GM19023 (cell line): ENCODE data around the gene TRPC4AP.
"Not testable (repeated sequence)": the region's sequence is repeated elsewhere in the genome, so short reads cannot be mapped to it uniquely, and the experiment has no call there.

Source experiments
- ATAC-seq: cut with Tn5 transposase; IDR thresholded peaks from one replicate; pipeline ENCODE4 v1.9.1; 2021; ENCODE audit warnings: mild to moderate bottlenecking, moderate library complexity; ENCODE audit not compliant: unreplicated experiment

TRPC4AP gene, protein sequence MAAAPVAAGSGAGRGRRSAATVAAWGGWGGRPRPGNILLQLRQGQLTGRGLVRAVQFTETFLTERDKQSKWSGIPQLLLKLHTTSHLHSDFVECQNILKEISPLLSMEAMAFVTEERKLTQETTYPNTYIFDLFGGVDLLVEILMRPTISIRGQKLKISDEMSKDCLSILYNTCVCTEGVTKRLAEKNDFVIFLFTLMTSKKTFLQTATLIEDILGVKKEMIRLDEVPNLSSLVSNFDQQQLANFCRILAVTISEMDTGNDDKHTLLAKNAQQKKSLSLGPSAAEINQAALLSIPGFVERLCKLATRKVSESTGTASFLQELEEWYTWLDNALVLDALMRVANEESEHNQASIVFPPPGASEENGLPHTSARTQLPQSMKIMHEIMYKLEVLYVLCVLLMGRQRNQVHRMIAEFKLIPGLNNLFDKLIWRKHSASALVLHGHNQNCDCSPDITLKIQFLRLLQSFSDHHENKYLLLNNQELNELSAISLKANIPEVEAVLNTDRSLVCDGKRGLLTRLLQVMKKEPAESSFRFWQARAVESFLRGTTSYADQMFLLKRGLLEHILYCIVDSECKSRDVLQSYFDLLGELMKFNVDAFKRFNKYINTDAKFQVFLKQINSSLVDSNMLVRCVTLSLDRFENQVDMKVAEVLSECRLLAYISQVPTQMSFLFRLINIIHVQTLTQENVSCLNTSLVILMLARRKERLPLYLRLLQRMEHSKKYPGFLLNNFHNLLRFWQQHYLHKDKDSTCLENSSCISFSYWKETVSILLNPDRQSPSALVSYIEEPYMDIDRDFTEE

DNA sequence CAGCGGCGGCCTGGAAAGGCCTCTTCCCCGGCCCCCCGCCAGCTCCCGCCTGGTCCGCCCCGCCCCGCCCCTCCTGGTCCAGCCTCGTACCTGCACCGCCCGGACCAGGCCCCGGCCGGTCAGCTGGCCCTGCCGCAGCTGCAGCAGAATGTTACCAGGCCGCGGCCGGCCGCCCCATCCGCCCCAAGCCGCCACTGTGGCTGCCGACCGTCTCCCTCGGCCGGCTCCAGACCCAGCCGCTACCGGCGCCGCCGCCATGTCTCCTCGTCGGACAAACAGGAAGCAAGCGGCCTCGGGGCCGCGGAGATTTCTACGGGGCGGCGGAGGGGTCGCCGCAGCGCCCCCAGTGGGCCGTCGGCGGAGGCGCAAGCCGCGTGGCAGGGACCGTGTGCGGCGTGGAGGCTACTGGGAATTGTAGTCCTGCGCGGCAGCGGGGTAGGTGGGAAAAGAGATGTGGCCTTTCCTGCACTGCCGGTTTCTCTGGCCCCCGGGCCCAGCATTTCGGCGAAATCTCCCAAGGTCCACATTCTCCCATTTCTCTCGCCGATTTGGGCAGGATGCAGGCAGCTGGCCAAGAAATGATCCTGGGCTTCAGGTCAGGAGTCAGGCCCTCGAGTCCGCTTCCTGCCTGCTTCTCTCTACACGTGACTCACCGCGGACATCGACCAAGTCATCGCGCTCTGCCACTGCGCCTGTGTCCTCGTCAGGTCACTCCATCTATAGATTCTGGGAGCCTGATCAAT lies at the start of gene TRPC4AP:
Gene TRPC4AP, minus strand, starts transcription at position 284 of the 743 bp plus-strand sequence. Its CDS starts 26 bp downstream, at position 258.
- peak; percentile 90 for ATAC-seq

DNA sequence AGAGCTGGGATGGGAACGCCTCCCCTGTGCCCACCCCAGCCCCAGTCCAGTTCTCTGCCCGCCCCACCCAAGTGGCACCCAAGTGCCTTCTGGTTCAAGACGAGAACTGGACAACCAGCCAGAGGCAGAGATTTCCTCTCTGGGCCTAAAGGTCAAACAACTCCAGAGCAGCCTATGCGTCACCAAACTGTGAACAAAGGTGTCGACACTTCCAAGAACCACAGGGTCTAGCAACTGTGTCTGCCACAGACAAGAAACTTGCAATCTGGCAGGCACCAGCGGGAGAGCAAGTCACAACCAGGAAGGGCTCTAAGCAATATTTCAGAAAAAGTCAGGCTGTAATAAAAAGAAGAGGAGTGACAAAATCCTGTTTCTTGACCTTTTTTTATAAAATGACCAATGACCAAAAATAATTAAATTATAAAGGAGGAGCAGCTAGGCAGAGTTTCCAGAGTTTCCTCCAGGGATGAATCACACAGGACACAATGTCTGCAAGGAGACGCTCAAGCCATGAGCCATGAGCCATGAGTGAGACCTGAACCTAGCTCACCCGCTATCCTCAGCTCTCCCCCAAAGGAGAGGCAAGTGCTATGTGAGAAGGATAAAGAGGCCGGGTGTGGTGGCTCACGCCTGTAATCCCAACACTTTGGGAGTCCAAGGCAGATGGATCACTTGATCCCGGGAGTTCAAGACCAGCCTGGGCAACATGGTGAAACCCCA lies 43.4 kb upstream of the TRPC4AP start:
- no peak for ATAC-seq

DNA sequence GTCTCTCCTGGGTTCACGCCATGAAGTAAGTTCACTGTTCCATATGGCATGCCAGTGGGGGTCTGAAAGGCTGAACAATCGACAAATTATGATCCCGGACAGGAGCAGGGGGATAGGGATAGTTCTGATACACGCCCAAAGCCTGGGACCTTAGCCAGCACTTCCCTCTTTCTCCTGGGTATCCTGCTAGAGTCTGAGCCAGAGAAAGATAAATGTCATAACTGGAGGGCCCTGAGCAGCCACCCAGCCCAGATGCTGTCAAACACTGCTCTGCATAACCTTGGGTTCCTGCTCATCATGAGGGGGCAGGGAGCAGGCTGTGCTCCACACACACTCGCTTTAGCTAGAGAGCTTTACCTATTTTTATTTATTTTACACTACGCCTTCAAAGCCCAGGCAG lies 42.3 kb upstream of the TRPC4AP start:
- ATAC-seq = no peak

DNA sequence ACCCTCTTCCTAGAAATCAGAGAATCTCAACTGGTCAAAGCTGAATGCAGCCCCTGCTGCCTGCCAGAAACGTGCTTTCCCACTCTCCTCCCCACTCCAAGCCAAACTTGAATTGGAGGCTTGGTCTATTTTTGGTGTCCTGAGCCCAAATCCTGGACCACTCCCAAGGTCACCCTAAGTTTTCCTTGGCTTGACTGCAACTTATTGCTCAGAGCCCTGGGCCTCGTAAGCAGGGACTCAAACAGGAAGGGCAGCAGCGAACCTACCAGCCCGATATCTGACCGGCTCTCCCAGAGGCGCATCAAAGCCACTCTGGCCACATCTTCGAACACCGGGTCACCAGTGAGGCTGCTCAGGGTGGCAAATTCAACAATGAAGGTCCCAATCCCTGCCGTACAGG lies 41.9 kb upstream of the TRPC4AP start:
- ATAC-seq = no peak

DNA sequence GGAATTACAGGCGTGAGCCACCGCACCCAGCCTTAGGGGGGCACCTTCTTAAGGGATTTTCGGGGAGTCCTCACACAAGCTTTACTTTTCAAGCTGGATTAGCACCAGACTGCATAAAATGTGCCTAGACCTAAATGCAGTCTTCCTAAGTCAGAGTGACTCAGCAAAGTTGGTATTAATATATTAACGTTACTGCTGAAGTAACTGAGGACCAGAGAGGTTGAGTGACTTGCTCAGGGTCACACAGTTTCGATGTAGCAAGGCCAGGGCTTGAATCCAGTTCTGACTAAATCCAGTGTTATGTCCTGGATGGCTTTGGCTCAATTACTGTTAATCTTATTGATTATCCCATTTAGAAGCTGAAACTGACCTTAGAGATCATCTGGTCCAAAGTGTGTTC lies 41.1 kb upstream of the TRPC4AP start:
- no peak for ATAC-seq

DNA sequence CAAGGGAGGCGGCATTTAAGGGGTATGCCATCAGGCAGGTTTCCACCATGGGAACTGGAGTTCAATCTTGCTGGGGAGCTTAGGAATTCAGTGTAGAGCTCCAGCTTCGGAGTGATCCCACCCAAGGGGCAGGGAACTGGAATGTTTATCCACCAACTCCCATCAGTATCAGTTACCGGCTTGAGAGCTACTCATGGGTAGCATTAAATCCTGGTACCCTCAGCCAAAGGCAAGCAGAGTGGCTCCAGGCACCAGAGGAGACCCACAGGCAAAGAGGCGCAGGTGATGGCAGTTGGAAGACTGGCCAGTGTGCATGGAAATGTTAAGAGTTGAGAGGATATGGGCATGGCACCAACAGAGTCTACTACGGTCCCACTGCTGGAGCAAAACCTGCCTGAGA lies 40.4 kb upstream of the TRPC4AP start:
- no peak for ATAC-seq

DNA sequence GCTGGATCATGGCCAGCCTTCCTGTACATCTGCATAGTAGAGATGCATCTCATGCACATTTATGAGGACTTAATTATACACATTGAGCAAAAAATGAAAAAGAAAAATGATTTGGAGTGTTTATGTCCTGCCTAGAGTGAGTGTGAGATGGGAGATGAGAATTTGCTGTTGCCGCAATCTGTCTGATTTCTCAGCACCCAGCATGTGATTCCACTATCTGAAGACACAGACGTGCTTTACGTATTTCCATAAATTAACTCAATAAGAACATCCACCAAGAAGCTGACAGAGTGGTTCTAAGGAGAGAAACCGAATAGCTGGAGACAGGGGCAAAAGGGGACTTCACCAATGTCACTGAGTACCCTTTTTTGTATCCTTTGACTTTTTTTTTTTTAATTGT lies 39.3 kb upstream of the TRPC4AP start:
- ATAC-seq = no peak

DNA sequence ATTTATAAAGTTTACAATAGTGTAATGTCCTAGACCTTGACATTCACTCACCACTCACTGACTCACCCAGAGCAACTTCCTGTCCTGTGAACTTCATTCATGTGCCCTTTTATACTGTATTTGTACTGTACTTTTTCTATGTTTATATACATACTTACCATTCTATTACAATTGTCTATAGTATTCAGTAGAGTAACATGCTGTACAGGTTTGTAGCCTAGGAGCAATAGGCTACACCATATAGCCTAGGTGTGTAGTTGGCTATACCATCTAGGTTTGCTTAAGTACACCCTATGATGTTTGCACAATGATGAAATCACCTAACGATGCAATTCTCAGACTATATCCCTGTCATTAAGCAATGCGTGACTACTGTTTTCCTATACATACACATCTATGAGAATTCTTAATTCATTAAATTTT lies 37.1 kb upstream of the TRPC4AP start:
- ATAC-seq = no peak

DNA sequence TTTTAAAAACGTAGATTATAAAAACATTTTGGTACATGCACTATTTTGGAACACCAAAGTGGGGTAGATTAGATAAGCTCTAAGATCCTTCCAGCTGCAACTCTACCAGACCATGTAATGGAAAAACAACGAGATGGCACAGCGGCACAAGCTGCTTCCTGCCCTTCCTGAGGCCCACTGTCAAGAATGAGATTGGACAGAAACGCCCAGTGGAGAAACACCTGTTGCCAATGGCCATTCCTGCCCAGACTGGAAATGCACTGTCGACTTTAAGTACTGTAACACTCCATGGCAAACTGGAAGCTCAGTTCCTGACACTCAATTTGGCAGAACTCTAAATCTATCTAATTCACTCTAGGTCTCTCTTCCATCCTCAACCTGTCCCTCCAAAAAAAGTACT lies 33.1 kb upstream of the TRPC4AP start:
- ATAC-seq = no peak

DNA sequence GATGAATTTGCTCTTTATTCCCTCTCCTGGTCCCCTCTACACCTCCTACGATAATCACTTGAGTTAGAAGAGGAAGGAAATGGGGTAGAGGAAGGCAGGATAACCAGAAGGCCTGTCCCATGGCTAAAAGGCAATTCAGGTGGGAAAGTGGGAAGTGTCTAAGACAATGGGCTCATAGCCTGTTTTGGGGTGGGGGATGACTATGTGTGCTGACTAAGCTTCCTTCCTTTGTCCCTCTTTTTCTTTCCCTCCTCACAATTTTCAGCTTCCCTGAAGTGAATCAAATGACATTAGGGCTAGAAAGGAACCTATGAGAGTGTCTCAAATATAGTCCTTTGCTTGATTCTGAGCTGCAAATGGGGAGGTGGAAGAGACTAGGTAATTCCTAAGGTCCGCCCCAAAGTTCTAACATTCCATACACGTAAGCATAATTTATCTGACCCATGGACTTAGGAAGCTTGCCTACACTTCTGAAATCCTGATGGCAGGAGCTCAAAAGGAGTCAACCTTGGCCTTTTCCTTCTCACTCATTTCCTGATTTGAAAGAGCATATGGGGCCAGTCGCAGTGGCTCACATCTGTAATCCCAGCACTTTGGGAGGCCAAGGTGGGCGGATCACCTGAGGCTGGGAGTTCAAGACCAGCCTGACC lies 30.3 kb upstream of the TRPC4AP start:
- ATAC-seq = no peak

DNA sequence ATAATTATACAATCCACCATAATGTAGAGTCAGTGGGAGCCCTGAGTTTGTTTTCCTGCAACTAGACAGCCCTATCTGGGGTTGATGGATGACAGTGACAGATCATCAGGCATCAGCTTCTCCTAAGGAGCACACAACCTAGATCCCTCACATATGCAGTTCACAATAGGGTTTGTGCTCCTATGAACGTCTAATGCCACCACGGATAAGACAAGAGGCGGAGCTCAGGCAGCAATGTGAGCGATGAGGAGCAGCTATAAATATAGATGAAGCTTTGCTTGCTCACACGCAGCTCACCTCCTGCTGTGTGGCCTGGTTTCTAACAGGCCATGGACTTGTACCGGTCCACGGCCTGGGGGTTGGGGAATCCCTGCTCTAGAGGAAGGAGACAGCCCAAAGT lies 28.6 kb upstream of the TRPC4AP start:
- no peak for ATAC-seq

DNA sequence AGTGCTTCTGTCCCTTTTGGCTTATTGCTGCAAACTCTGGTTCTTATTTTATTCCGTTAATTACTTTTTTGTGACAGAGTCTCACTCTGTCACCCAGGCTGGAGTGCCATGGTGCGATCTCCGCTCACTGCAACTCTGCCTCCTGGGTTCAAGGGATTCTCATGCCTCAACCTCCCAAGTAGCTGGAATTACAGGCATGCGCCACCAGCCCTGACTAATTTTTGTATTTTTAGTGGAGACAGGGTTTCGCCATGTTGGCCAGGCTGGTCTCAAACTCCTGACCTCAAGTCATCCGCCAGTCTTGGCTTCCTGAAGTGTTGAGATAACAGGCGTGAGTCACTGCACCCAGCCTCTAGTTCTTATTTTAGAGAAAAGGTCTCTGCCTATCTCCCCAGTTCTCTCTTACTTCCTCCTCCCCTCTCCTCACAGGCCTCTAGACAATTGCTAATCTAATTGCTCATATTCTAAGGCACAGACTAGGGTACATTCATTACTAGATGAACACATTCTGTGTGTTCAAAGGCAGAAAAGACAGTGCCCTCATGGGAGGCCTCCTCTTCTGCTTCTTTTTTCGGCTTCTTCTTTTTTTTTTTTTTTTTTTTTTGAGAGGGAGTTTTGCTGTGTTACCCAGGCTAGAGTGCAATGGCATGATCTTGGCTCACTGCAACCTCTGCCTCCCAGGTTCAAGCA lies 27.6 kb upstream of the TRPC4AP start:
- ATAC-seq = no peak

DNA sequence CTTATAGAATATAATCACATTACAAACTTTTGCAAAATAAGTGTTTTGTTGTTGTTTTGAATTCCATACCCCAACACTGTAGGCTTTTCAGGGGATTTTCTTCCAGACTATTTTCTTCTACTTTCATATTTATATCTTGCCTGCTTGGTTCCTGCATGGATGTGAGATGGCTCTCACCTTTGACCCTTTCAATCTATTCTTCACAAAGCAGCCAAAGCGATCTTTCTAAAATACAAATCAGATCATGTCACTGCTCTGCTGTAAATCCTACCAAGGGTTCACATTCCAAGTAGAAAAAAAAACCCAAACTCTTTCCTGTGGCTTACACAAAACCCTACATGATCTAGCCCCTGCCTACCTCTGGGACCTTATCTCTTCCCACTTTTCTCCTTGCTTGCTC lies 25.0 kb upstream of the TRPC4AP start:
- ATAC-seq = no peak

DNA sequence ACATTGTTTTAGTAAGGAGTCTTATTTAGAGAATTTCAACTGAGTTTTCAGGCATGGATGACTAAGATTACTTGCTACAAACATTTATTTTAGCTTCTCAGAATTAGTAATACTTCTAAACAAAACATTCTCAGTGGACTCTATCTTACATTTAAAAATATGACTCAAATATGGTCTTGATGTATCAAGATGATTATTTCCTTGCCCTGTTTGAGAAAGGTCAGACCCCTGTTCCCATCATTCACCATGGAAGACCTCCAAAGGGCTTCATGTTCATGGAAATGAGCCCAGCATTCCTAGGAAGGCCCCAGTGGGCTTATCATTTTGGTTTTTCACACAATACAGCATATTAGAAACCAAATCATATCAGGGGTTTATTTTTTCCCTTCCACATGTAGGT lies 24.6 kb upstream of the TRPC4AP start:
- ATAC-seq = no peak

DNA sequence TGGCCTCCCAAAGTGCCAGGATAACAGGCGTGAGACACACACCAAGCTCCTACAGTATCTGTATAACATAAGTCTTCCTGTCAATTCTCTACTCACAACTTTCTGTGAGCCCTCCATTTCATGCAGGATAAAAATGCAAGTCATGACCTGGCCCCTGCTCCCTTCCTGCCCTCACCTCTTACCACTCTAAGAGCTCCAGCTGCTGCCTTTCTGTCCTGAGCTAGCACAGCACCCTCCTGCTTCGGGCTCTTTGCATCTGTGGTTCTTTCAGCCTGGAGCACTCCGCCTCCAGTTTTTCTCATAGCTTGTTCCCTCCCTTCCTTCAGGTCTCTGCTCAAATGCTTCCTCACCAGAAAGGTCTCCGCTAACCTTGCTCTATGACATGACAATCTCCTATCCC lies 23.7 kb upstream of the TRPC4AP start:
- ATAC-seq = no peak

DNA sequence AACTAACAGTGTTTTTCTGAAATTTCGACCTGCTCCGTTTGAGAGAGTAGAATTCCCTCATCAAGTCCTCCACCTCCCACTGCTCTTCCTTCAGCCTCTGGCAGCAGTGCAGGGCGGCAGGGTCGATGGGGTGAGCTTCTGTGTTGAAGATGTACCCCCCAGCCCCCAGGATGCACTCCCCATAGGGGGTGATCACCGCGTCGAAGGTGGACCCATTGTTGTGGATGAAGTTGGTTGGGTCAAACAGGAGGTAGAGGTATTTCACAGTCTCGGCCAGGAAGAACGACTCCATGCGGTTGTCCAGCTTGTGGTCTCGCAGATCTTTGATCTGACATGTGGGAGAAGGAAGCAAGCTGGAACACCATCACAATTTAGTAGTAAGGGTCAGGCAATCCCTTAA lies 23.0 kb upstream of the TRPC4AP start:
- no peak for ATAC-seq

DNA sequence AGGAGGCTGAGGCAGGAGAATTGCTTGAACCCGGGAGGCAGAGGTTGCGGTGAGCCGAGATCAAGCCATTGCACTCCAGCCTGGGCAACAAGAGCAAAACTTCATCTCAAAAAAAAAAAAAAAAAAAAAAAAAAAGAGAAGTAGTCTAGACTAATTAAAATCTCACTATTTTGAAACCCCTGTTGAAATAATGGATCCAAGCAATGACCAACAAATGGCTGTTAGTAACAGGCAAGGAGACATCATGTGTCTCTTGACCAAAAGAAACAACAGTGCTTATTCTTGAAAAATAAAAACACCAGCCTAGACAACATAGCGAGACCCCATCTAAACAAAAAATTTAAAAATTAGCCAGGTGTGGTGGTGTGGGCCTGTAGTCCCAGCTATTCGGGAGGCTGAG lies 19.7 kb upstream of the TRPC4AP start:
- ATAC-seq = not testable (repeated sequence)

DNA sequence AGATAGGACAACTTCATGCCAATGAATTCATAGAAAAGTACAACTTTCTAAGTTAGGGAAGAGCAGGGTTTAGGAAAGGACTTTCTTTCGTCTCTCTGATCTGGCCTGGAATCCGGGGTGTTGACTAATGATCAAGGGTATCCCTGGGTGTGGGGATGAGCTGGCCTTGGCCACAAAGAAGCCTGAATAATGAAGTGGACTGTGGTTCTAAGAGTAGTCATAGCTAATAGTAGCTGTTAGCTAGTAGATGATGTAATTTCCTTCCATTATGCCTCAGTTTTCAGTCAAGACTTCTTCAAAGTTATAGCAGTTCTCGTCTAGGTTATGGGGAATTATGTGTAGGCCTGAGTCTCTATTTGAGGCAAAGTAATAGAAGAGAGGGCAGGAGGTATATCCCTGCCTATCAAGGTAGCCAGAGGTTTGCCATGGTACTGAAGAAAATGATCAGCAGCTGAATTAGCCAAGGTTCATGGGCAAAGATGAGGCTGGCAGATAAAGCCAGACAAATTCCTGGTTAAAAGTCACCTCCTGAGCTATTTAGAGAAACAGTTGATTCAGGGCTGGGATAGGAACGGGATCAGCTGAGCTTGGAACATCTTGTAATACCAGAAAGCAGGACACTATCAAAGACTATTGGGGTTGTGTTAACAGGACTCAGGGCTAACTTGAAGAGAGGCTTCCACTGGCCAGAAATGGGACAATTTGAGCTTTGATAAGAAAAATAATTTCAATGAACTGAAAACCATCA lies 18.7 kb upstream of the TRPC4AP start:
- no peak for ATAC-seq

DNA sequence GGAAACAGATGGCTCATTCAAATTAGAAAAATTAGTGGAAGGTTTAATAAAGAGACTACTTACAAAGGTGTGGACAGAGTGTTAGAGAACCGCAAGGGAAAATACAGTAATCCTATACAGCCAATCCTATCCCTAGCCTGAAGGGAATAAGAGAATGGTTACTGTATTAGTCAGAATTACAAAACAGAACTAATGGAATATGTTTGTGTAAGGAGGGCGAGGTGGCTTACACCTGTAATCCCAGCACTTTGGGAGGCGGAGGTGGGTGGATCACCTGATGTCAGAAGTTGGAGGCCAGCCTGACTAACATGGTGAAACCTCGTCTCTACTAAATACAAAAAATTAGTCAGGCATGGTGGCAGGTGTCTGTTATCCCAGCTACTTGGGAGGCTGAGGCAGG lies 16.3 kb upstream of the TRPC4AP start:
- no peak for ATAC-seq
